Measurements from ENCODE around the gene SUCLG2.
A peak's percentile ranks its signal among the peaks of the same experiment; 100 is the strongest.

SUCLG2 gene

GRCh38 chr3:67515778-67516177 is 138.6 kb downstream of the SUCLG2 start:
- H3K14ac ChIP-seq (ENCODE audit: low read length in 2 of 2), result no peak overlapping the region
- no peak overlapping the region for H2BK5ac ChIP-seq (ENCODE audit: low read depth, low read length, poor library complexity, severe bottlenecking)
- no peaks in the 10 kb centered on the region for H3K4me1 ChIP-seq (ENCODE audit: control insufficient read depth, insufficient read depth, low read depth, low read length)
- WGBS, result 34% methylated on average over 3 of the region's 3 CpGs
- H3K4ac ChIP-seq (ENCODE audit: low read depth in 1 of 2, low read length in 2 of 2), result no peak overlapping the region
- no peaks in the 10 kb centered on the region for H3K9me3 ChIP-seq (ENCODE audit: control insufficient read depth, low read length)
- no peak overlapping the region for H2BK15ac ChIP-seq (ENCODE audit: low read depth, poor library complexity, severe bottlenecking)
- H3K36me3 ChIP-seq (ENCODE audit: control insufficient read depth in 1 of 2, insufficient read depth in 2 of 2, low read depth in 1 of 2, low read length in 2 of 2), result peaks cover 9 to 69% of the 10 kb centered on the region in 2 experiments
- no peak overlapping the region for H3K27ac ChIP-seq (ENCODE audit: low read length, poor library complexity, severe bottlenecking)
- no peak for DNase-seq
- H3K27me3 ChIP-seq (ENCODE audit: control insufficient read depth in 1 of 2, insufficient read depth in 1 of 2, low read length in 2 of 2), result no peaks in the 10 kb centered on the region
- no peak overlapping the region for H2AFZ ChIP-seq (ENCODE audit: low read depth, low read length)
- H2BK12ac ChIP-seq (ENCODE audit: low read length in 2 of 2), result no peak overlapping the region
- H3K79me1 ChIP-seq (replicated peaks; ENCODE audit: low read length, poor library complexity, severe bottlenecking), result peaks cover 13% of the 10 kb centered on the region
- H3K4me2 ChIP-seq (ENCODE audit: low read length, poor library complexity, severe bottlenecking), result no peak overlapping the region
- H3K4me3 ChIP-seq (ENCODE audit: insufficient read depth in 1 of 2, low read depth in 1 of 2, low read length in 2 of 2), result no peak overlapping the region
- no peak overlapping the region for H4K8ac ChIP-seq (ENCODE audit: low read length)
- H3K18ac ChIP-seq (ENCODE audit: low read depth in 1 of 2, low read length in 2 of 2), result peak overlapping the region in 1 of 2 experiments; percentile 52
- H2AK5ac ChIP-seq (ENCODE audit: low read length, severe bottlenecking), result no peak overlapping the region
- no peak overlapping the region for H3K23ac ChIP-seq (ENCODE audit: low read length in 2 of 2)
- no peak overlapping the region for H3K9ac ChIP-seq (ENCODE audit: low read length)
- H2BK120ac ChIP-seq (ENCODE audit: low read depth, low read length), result no peak overlapping the region
- no peak overlapping the region for H4K91ac ChIP-seq (ENCODE audit: low read length)

- no peaks in the 10 kb centered on the region for H3K9me3 ChIP-seq (ENCODE audit: control insufficient read depth, low read length)
- H2BK15ac ChIP-seq (ENCODE audit: low read depth, poor library complexity, severe bottlenecking), result no peak overlapping the region
- no peak overlapping the region for H3K23ac ChIP-seq (ENCODE audit: low read length in 2 of 2)
- H3K27me3 ChIP-seq (ENCODE audit: control insufficient read depth in 1 of 2, insufficient read depth in 1 of 2, low read length in 2 of 2), result no peaks in the 10 kb centered on the region
- no peak overlapping the region for H3K14ac ChIP-seq (ENCODE audit: low read length in 2 of 2)
- H4K91ac ChIP-seq (ENCODE audit: low read length), result no peak overlapping the region
- H3K4me2 ChIP-seq (ENCODE audit: low read length, poor library complexity, severe bottlenecking), result no peak overlapping the region
- no peak overlapping the region for H3K4me3 ChIP-seq (ENCODE audit: insufficient read depth in 1 of 2, low read depth in 1 of 2, low read length in 2 of 2)
- H3K36me3 ChIP-seq (ENCODE audit: control insufficient read depth in 1 of 2, insufficient read depth in 2 of 2, low read depth in 1 of 2, low read length in 2 of 2), result peaks cover 3 to 39% of the 10 kb centered on the region in 2 experiments
- H2AFZ ChIP-seq (ENCODE audit: low read depth, low read length), result no peak overlapping the region
- no peak overlapping the region for H2AK5ac ChIP-seq (ENCODE audit: low read length, severe bottlenecking)
- H3K4me1 ChIP-seq (ENCODE audit: control insufficient read depth, insufficient read depth, low read depth, low read length), result no peaks in the 10 kb centered on the region
- 96% methylated on average over 2 of the region's 4 CpGs for WGBS
- H3K4ac ChIP-seq (ENCODE audit: low read depth in 1 of 2, low read length in 2 of 2), result peak overlapping the region in 1 of 2 experiments; percentile 17
- H3K27ac ChIP-seq (ENCODE audit: low read length, poor library complexity, severe bottlenecking), result no peak overlapping the region
- no peak overlapping the region for H3K9ac ChIP-seq (ENCODE audit: low read length)
- H2BK5ac ChIP-seq (ENCODE audit: low read depth, low read length, poor library complexity, severe bottlenecking), result no peak overlapping the region
- DNase-seq, result peak; percentile 7
- peak overlapping the region in 1 of 2 experiments; percentile 62 for H3K18ac ChIP-seq (ENCODE audit: low read depth in 1 of 2, low read length in 2 of 2)
- peak overlapping the region in 1 of 2 experiments; percentile 39 for H2BK12ac ChIP-seq (ENCODE audit: low read length in 2 of 2)
- H3K79me1 ChIP-seq (replicated peaks; ENCODE audit: low read length, poor library complexity, severe bottlenecking), result peaks cover 14% of the 10 kb centered on the region
- no peak overlapping the region for H4K8ac ChIP-seq (ENCODE audit: low read length)
- peak overlapping the region; percentile 19 for H2BK120ac ChIP-seq (ENCODE audit: low read depth, low read length)
These were observed 144.8 kb downstream of the SUCLG2 start for GRCh38 chr3:67509471-67510075.

GRCh38 chr3:67507584-67507983 is 146.8 kb downstream of the SUCLG2 start:
- no peak for DNase-seq
- Histone ChIP-seq H2BK15ac (ENCODE audit: low read depth, poor library complexity, severe bottlenecking) (no peak overlapping the region), H3K4me3 (ENCODE audit: insufficient read depth in 1 of 2, low read depth in 1 of 2, low read length in 2 of 2) (no peak overlapping the region), H2AK5ac (ENCODE audit: low read length, severe bottlenecking) (no peak overlapping the region), H3K23ac (ENCODE audit: low read length in 2 of 2) (no peak overlapping the region), H4K8ac (ENCODE audit: low read length) (no peak overlapping the region), H2BK5ac (ENCODE audit: low read depth, low read length, poor library complexity, severe bottlenecking) (no peak overlapping the region), H3K36me3 (ENCODE audit: control insufficient read depth in 1 of 2, insufficient read depth in 2 of 2, low read depth in 1 of 2, low read length in 2 of 2) (peaks cover 0 to 35% of the 10 kb centered on the region in 2 experiments), H3K79me1 (replicated peaks; ENCODE audit: low read length, poor library complexity, severe bottlenecking) (peaks cover 11% of the 10 kb centered on the region), H3K9ac (ENCODE audit: low read length) (no peak overlapping the region), H2BK12ac (ENCODE audit: low read length in 2 of 2) (no peak overlapping the region), H2BK120ac (ENCODE audit: low read depth, low read length) (no peak overlapping the region), H3K27ac (ENCODE audit: low read length, poor library complexity, severe bottlenecking) (no peak overlapping the region), H2AFZ (ENCODE audit: low read depth, low read length) (no peak overlapping the region), H3K4me2 (ENCODE audit: low read length, poor library complexity, severe bottlenecking) (no peak overlapping the region), H3K18ac (ENCODE audit: low read depth in 1 of 2, low read length in 2 of 2) (no peak overlapping the region), H3K9me3 (ENCODE audit: control insufficient read depth, low read length) (no peaks in the 10 kb centered on the region), H3K27me3 (ENCODE audit: control insufficient read depth in 1 of 2, insufficient read depth in 1 of 2, low read length in 2 of 2) (no peaks in the 10 kb centered on the region), H3K4ac (ENCODE audit: low read depth in 1 of 2, low read length in 2 of 2) (no peak overlapping the region), H3K4me1 (ENCODE audit: control insufficient read depth, insufficient read depth, low read depth, low read length) (no peaks in the 10 kb centered on the region), H3K14ac (ENCODE audit: low read length in 2 of 2) (no peak overlapping the region), H4K91ac (ENCODE audit: low read length) (no peak overlapping the region)
- WGBS, result 100% methylated on average over 3 of the region's 4 CpGs

GRCh38 chr3:67500709-67501108 is 153.7 kb downstream of the SUCLG2 start:
- Histone ChIP-seq H3K18ac (ENCODE audit: low read depth in 1 of 2, low read length in 2 of 2) (no peak overlapping the region), H3K4me3 (ENCODE audit: insufficient read depth in 1 of 2, low read depth in 1 of 2, low read length in 2 of 2) (no peak overlapping the region), H3K9me3 (ENCODE audit: control insufficient read depth, low read length) (no peaks in the 10 kb centered on the region), H3K4me2 (ENCODE audit: low read length, poor library complexity, severe bottlenecking) (no peak overlapping the region), H2BK120ac (ENCODE audit: low read depth, low read length) (no peak overlapping the region), H2BK12ac (ENCODE audit: low read length in 2 of 2) (no peak overlapping the region), H3K79me1 (replicated peaks; ENCODE audit: low read length, poor library complexity, severe bottlenecking) (peaks cover 3% of the 10 kb centered on the region), H2AFZ (ENCODE audit: low read depth, low read length) (no peak overlapping the region), H3K14ac (ENCODE audit: low read length in 2 of 2) (no peak overlapping the region), H3K36me3 (ENCODE audit: control insufficient read depth in 1 of 2, insufficient read depth in 2 of 2, low read depth in 1 of 2, low read length in 2 of 2) (peaks cover 0 to 37% of the 10 kb centered on the region in 2 experiments), H2BK5ac (ENCODE audit: low read depth, low read length, poor library complexity, severe bottlenecking) (no peak overlapping the region), H4K8ac (ENCODE audit: low read length) (no peak overlapping the region), H2AK5ac (ENCODE audit: low read length, severe bottlenecking) (no peak overlapping the region), H2BK15ac (ENCODE audit: low read depth, poor library complexity, severe bottlenecking) (no peak overlapping the region), H4K91ac (ENCODE audit: low read length) (no peak overlapping the region), H3K27me3 (ENCODE audit: control insufficient read depth in 1 of 2, insufficient read depth in 1 of 2, low read length in 2 of 2) (no peaks in the 10 kb centered on the region), H3K4me1 (ENCODE audit: control insufficient read depth, insufficient read depth, low read depth, low read length) (no peaks in the 10 kb centered on the region), H3K9ac (ENCODE audit: low read length) (no peak overlapping the region), H3K27ac (ENCODE audit: low read length, poor library complexity, severe bottlenecking) (no peak overlapping the region), H3K4ac (ENCODE audit: low read depth in 1 of 2, low read length in 2 of 2) (no peak overlapping the region), H3K23ac (ENCODE audit: low read length in 2 of 2) (no peak overlapping the region)
- 77% methylated on average over 2 of the region's 2 CpGs for WGBS
- DNase-seq, result no peak
